Endothelial cell of umbilical vein (primary cell): Measurements from ENCODE around the gene SWAP70. TPM values are rescaled to one million over a fixed set of nuclear protein-coding genes. Genes with fewer than 3 reads are reported as not detected.

Experiments used
- BruUV-seq: library from RNA; stranded (reverse); fragments of 400-500 nt; replicated peaks from 2 replicates; lab custom pipeline; 2021; lab: Mats Ljungman, UMichigan
- CTCF ChIA-PET: fragments of 300-600, 350-600 bp; sonication (Branson Sonifier 250); formaldehyde crosslinking; loops from one replicate; lab custom pipeline; 2021; ENCODE audit warnings: antibody characterized with exemption, inconsistent platforms; lab: Charles Lee
- POLR2A ChIA-PET: fragments of 300-600, 350-600 bp; sonication (Branson Sonifier 250); formaldehyde crosslinking; loops from one replicate; lab custom pipeline; 2021; ENCODE audit warnings: antibody characterized with exemption, inconsistent platforms; lab: Charles Lee
- DNase-seq: peaks from one replicate; pipeline ENCODE4 v3.0.0-alpha.2; 2011; ENCODE audit warnings: low read depth, low spot score
- FAIRE-seq: peaks from 2 replicates; lab custom pipeline; 2011; peaks lifted over from hg19 to GRCh38; lab: Jason Lieb, UNC
- H2AFZ ChIP-seq: 2 replicates; pipeline ENCODE4 v1.6.0; 2012; ENCODE audit warnings: low read depth, low read length, control low read depth, inconsistent platforms
- H3K27ac ChIP-seq: 2 replicates; pipeline ENCODE4 v1.5.1; 2011; ENCODE audit warnings: low read depth, mild to moderate bottlenecking, control low read depth, low read length, moderate library complexity; ENCODE audit not compliant: insufficient read depth
- H3K27me3 ChIP-seq, 2 experiments: 2 replicates each; pipeline versions ENCODE4 v1.6.0 to v1.6.1; 2011; ENCODE audit warnings: low read length in 2 of 2, mixed read lengths in 1 of 2; ENCODE audit not compliant: control insufficient read depth in 2 of 2, insufficient read depth in 2 of 2
- H3K36me3 ChIP-seq, 2 experiments: 2 replicates in 1 of 2; 3 replicates in 1 of 2; pipeline ENCODE4 v1.5.1; 2011; ENCODE audit warnings: low read length in 2 of 2, mild to moderate bottlenecking in 1 of 2, moderate library complexity in 1 of 2; ENCODE audit not compliant: control insufficient read depth in 2 of 2, insufficient read depth in 2 of 2; ENCODE audit errors: extremely low read depth in 1 of 2
- H3K4me1 ChIP-seq: 3 replicates; pipeline ENCODE4 v1.5.1; 2011; ENCODE audit warnings: mild to moderate bottlenecking, low read length; ENCODE audit not compliant: control insufficient read depth, insufficient read depth; ENCODE audit errors: extremely low read depth
- H3K4me2 ChIP-seq: 2 replicates; pipeline ENCODE4 v1.6.1; 2011; ENCODE audit warnings: low read length, control low read depth, mixed read lengths; ENCODE audit not compliant: insufficient read depth
- H3K4me3 ChIP-seq, 3 experiments: fragments of 200-600 bp in 1 of 3; sonication (generic), shearing (Covaris generic) in 1 of 3; replicated peaks in 1 of 3; 2 replicates each; pipeline ENCODE4 v1.5.1; 2011 to 2016; ENCODE audit warnings: control low read depth in 3 of 3, low read length in 3 of 3, mild to moderate bottlenecking in 2 of 3, inconsistent platforms in 1 of 3, low read depth in 1 of 3, moderate library complexity in 1 of 3; ENCODE audit not compliant: insufficient read depth in 1 of 3
- H3K79me2 ChIP-seq: 2 replicates; pipeline ENCODE4 v1.6.0; 2012; ENCODE audit warnings: low read length, inconsistent platforms; ENCODE audit not compliant: control insufficient read depth, insufficient read depth
- H3K9ac ChIP-seq: replicated peaks from 2 replicates; pipeline ENCODE3; 2011; ENCODE audit warnings: low read length, control low read depth; ENCODE audit not compliant: insufficient read depth; ENCODE audit errors: extremely low read depth
- H3K9me1 ChIP-seq: replicated peaks from 3 replicates; pipeline ENCODE4 v1.6.0; 2011; ENCODE audit warnings: mild to moderate bottlenecking, low read length; ENCODE audit not compliant: control insufficient read depth, insufficient read depth; ENCODE audit errors: extremely low read depth
- H3K9me3 ChIP-seq: replicated peaks from 2 replicates; pipeline ENCODE4 v1.5.1; 2012; ENCODE audit warnings: low read length, inconsistent platforms; ENCODE audit not compliant: control insufficient read depth, insufficient read depth
- H4K20me1 ChIP-seq: replicated peaks from 2 replicates; pipeline ENCODE3; 2011; ENCODE audit warnings: mild to moderate bottlenecking, low read length; ENCODE audit not compliant: control insufficient read depth, insufficient read depth; ENCODE audit errors: extremely low read depth
- EZH2 ChIP-seq: IDR thresholded peaks from 2 replicates; pipeline ENCODE4 v1.6.1; 2012; ENCODE audit warnings: borderline replicate concordance, low read depth, mild to moderate bottlenecking, moderate library complexity, low read length, inconsistent platforms; ENCODE audit not compliant: severe bottlenecking
- FOS ChIP-seq: IDR thresholded peaks from 2 replicates; pipeline ENCODE4 v1.6.1; 2011; ENCODE audit warnings: mild to moderate bottlenecking, low read length, moderate library complexity, borderline replicate concordance; ENCODE audit not compliant: insufficient read depth
- GATA2 ChIP-seq: IDR thresholded peaks from 2 replicates; pipeline ENCODE4 v1.7.0; 2011; ENCODE audit warnings: low read depth, mild to moderate bottlenecking, moderate library complexity, mixed read lengths, low read length; ENCODE audit not compliant: insufficient read length, insufficient read depth
- JUN ChIP-seq: IDR thresholded peaks from 2 replicates; pipeline ENCODE4 v1.6.1; 2011; ENCODE audit warnings: borderline replicate concordance, low read depth; ENCODE audit not compliant: insufficient read length, insufficient read depth
- MYC ChIP-seq: IDR thresholded peaks from one replicate; pipeline ENCODE4 v1.6.1; 2011; ENCODE audit warnings: mild to moderate bottlenecking, low read depth, low read length
- POLR2A ChIP-seq: IDR thresholded peaks from 2 replicates; pipeline ENCODE4 v1.6.1; 2012; ENCODE audit warnings: low read depth, mild to moderate bottlenecking, control low read depth, low read length
- POLR2AphosphoS5 ChIP-seq: IDR thresholded peaks from 2 replicates; pipeline ENCODE4 v1.6.1; 2012; ENCODE audit warnings: low read depth, mild to moderate bottlenecking, control low read depth, low read length, moderate library complexity; ENCODE audit not compliant: insufficient read depth
- dilution Hi-C: fragments of 300-500 bp; cut with MboI; formaldehyde crosslinking; loops from one replicate; pipeline ENCODE4 v1.15.0; 2019; ENCODE audit warnings: low sequenced_read_pairs; ENCODE audit not compliant: extremely low pct_ligation_motif_present
- intact Hi-C: fragments of 100-400 bp; cut with micrococcal nuclease; formaldehyde crosslinking; loops from one replicate; pipeline ENCODE4 v1.10.0; 2022
- polyA plus RNA-seq, 4 experiments: library from polyadenylated mRNA; depleted of rRNA in 3 of 4; stranded (reverse) in 3 of 4; unstranded in 1 of 4; fragments of >200 nt; gene quantifications; 2 replicates each; pipeline versions ENCODE4 v1.2.1 to v1.2.3, GENCODE V29; 2011 to 2012; ENCODE audit warnings: missing spikeins in 1 of 4
- total RNA-seq: library from RNA; stranded (reverse); gene quantifications from 2 replicates; pipeline ENCODE4 v1.2.3, GENCODE V29; 2021
- TF ChIP-seq, protein P1 (sequence below), 2 donors: IDR thresholded peaks; 1 replicate in 1 of 2; 2 replicates in 1 of 2; pipeline ENCODE4 v1.5.1; 2011; ENCODE audit warnings: low read length in 2 of 2, mild to moderate bottlenecking in 2 of 2, moderate library complexity in 2 of 2, control low read depth in 1 of 2, inconsistent platforms in 1 of 2, low read depth in 1 of 2; ENCODE audit not compliant: insufficient read depth in 1 of 2; ENCODE audit errors: extremely low read depth in 1 of 2

The SWAP70 gene
- total and polyA plus RNA-seq, 2 donors (not counting 3 experiments of a cell fraction or from before 2014, with no cell fraction given): 52.5 to 165 TPM

DNA sequence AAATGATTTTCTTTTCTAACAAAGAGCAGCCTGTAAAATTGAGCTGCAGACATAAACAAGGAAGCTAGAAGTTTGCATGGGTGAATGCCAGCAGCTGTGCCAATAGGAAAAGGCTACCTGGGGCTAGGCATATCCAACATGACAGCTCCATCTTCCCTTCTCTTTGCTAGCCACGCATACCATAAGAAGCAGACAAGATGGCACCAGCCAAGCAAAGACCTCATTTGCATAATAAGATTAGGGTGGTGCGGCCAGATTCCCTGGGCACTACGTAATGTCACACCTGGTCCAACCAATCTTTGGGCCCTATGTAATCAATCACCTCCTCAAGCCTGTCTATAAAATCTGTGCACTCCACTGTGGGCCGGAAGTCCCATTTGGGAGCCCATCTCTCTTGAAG lies 108.3 kb downstream of the SWAP70 start:
- Histone ChIP-seq H3K4me3 (no peak overlapping the region), H3K27ac (no peak overlapping the region), H3K36me3 (no peaks in the 10 kb centered on the region), H3K4me2 (no peak overlapping the region), H3K27me3 (no peaks in the 10 kb centered on the region), H3K79me2 (no peaks in the 10 kb centered on the region), H3K4me1 (peaks cover 6% of the 10 kb centered on the region), H3K9me3 (no peaks in the 10 kb centered on the region), H3K9ac (no peak overlapping the region), H4K20me1 (no peaks in the 10 kb centered on the region), H2AFZ (no peak overlapping the region), H3K9me1 (no peaks in the 10 kb centered on the region)
- DNase-seq (no peak), FAIRE-seq (no peak)
- no TSS peak for BruUV-seq
- intact Hi-C loops: no loop called here
- TF ChIP-seq EZH2 (no peak), GATA2 (no peak)
- ChIA-PET POLR2A (no interaction called here), CTCF (interaction anchor here (0.9 to 1.5 kb wide), 3 partner anchors 12 to 532 kb away, joined by 3 to 4 read pairs (median 4); no protein-coding TSS in a partner anchor)
- dilution Hi-C loops: no loop called here

DNA sequence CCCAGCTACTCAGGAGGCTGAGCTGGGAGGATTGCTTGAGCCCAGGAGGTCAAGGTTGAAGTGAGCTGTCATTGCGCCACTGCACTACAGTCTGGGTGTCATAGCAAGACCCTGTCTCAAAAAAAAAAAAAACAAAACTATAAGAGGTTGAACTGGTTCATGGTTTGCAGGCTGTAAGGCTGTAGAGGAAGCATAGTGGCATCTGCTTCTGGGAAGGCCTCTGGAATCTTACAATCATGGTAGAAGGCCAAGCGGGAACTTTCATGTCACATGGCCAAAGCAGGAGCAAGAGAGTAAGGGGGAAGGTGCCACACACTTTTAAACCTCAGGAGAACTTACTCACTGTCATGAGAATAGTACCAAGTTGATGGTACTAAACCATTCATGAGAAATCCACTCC lies 109.6 kb downstream of the SWAP70 start:
- DNase-seq: no peak
- dilution Hi-C loops (no loop called here), intact Hi-C loops (no loop called here)
- TF ChIP-seq POLR2A (no peak), POLR2AphosphoS5 (no peak), FOS (no peak), EZH2 (no peak), MYC (no peak), JUN (no peak)
- TF ChIP-seq, protein P1, sequence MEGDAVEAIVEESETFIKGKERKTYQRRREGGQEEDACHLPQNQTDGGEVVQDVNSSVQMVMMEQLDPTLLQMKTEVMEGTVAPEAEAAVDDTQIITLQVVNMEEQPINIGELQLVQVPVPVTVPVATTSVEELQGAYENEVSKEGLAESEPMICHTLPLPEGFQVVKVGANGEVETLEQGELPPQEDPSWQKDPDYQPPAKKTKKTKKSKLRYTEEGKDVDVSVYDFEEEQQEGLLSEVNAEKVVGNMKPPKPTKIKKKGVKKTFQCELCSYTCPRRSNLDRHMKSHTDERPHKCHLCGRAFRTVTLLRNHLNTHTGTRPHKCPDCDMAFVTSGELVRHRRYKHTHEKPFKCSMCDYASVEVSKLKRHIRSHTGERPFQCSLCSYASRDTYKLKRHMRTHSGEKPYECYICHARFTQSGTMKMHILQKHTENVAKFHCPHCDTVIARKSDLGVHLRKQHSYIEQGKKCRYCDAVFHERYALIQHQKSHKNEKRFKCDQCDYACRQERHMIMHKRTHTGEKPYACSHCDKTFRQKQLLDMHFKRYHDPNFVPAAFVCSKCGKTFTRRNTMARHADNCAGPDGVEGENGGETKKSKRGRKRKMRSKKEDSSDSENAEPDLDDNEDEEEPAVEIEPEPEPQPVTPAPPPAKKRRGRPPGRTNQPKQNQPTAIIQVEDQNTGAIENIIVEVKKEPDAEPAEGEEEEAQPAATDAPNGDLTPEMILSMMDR (IDR thresholded peaks at IDR 0.05; ENCODE audit: extremely low read depth in 1 of 2, insufficient read depth in 1 of 2, low read depth in 1 of 2, low read length in 2 of 2): no peak
- FAIRE-seq: no peak
- Histone ChIP-seq H3K4me2 (no peak overlapping the region), H3K9me1 (no peaks in the 10 kb centered on the region), H2AFZ (no peak overlapping the region), H3K4me1 (peaks cover 6% of the 10 kb centered on the region), H3K9ac (no peak overlapping the region), H3K27ac (no peak overlapping the region), H3K36me3 (no peaks in the 10 kb centered on the region), H3K27me3 (no peaks in the 10 kb centered on the region), H3K79me2 (no peaks in the 10 kb centered on the region), H4K20me1 (no peaks in the 10 kb centered on the region), H3K9me3 (no peaks in the 10 kb centered on the region), H3K4me3 (no peak overlapping the region)
- BruUV-seq: no TSS peak
- ChIA-PET CTCF (no interaction called here), POLR2A (no interaction called here)
